Transverse colon (tissue), 3 donors: ENCODE data around the gene MPV17L.

ENCODE experiments used
- CTCF ChIP-seq, 5 experiments: fragments of 200-600 bp in 3 of 5; fragments of 450-650 bp in 2 of 5; sonication (generic) in 3 of 5; IDR thresholded peaks; 1 replicate in 2 of 5; 2 replicates in 3 of 5; pipeline ENCODE4 v1.5.1; 2016 to 2017; ENCODE audit warnings: antibody characterized with exemption in 5 of 5, inconsistent platforms in 3 of 5, mild to moderate bottlenecking in 2 of 5, moderate library complexity in 1 of 5
- POLR2A ChIP-seq: fragments of 450-650 bp; IDR thresholded peaks from one replicate; pipeline ENCODE4 v1.6.1; 2016; ENCODE audit warnings: antibody characterized with exemption, mild to moderate bottlenecking, moderate library complexity

DNA sequence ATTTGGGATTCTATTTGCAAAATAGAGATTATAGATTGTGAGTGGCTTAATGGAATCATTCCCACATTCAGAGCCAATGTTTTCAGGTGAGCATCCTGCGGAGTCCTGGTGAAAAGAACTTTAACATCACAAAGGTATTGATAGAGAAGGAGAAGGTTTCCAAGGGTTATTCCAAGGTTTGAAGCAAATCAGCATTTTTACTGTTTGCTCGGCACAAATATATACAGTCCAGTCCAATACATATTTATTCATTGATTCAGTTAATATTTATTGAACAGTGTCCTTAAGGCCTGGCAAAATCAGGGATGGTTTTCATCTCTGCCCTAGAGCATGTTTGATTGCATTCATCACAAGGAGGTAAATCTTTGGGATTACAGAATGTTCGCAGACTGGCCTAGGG lies 6.4 kb downstream of the MPV17L start:
- TF ChIP-seq POLR2A (no peak), CTCF (IDR thresholded peaks at IDR 0.05) (no peak)
